ENCODE measurements around the gene CLSTN3.

Gene CLSTN3

DNA sequence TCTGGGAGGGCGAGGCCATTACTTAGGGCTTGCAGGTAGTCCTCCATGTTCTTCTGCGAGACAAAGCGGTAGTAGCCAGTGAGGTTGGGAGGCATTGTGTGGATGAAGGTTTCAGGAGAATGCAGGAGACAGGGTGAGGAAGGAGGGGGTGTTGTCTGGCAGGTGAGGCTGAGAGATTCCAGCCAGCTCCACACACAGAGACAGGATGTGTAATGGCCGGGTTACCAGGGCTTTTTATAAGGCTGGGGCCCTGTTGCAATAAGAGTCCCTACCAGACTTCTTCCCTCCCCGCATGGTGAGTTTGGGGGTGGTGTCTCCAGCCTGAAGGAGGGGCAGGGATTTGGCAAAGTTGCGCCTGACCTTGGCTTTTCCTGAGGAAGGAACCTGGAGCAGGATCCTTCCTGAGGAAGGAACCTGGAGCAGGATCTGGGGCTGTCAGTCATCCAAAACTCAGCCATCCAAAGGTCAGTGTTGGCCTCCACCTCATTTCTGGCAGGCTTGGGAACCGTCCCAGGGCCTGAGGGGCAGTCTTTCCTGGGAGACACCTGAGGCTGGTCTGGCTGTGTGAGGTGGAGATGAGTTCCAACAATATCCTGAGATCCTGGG, 1.4 kb upstream of the CLSTN3 start, which contains the start of gene RBP5:
RBP5 (minus strand) TSS at position 209 of the 606 bp plus-strand sequence; CDS start at position 95, 114 bp downstream.
- DNase-seq = no peak

DNA sequence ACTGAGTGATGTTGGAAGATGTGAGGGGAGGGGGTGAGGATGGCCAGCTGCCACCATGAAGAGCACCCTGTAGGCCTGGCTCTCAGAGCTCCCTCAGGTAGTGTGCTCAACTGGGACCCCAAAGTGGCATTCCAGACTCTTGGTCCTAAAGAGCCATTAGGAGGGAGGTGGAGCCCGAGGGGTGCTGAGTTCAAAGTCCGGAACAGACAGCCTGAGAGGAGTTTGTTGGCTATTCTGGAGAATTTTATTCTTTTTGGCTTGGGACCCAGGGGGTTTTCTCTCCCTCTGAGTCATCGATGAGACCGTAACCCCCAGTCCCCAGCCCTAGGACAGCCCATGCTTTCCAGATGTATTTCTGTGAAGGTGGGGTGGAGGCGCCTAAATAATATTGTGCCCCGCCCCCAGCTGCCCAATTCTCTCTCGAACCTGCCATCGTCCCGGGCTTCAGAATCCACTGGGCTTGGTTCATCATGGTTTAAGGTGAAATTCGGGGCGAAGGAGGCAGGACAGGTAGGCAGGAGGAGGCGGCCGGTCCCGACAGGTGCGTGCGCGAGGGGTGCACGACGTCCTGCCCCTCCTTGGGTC, 792 bp upstream of the CLSTN3 start:
- DNase-seq = no peak

DNA sequence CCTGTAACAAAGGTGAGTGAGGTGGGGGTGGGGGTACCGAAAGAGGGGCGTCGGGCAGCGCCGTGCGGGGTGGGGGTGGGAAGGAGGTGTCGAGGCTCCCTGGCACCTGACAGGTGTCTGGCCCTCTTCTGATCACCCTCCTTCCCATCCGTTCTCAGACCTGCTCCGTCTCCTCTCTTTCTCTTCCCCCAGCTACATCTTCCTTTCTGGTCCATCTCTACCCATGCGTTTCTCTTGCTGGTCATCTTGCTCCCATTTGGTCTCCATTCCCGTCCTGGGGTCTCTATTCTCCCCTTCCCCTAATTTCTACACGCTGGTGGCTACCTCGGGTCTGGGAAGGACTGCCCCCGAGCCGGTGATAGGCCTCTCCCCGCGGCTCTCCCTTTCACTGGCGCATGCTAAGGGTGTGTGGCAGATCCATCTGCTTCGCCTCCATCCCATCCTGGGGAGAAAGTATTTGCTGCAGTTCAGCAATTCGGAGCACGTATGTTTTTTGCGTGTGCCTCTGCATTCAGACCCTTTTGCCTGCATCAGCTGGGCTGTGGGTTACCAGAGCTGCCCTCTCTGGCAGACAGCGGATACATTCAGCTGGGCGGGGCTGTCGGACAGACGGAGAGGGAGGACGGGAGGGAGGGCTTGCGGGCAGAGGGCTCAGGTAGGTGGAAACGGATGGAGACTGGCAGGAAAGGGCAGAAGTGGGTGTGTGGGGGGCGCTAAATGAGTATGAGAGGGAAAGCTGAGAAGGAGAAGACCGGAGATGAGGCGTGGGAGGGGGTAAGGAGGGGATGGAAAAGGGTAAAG, 730 bp downstream of the CLSTN3 start:
- peak in 1 of 2 experiments; percentile 23 for DNase-seq

DNA sequence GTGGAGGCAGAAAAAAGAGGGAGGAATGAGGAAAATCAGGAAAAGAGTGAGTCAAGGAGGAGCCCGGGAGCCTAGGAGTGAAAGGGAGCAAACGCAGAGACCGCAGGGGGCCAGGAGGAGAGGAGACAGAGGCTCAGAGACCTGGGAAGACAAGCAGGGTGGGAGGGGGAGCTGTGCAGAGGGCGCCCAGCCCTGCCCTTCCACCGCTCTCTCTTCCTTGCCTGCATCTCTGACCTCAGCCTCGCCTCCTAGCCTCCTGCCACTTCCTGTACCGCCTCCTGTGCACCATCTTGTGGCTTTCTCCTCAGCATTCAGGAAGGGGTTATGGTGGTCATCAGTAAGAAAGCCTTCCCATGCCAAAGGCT, 1.3 kb downstream of the CLSTN3 start:
- DNase-seq = no peak

DNA sequence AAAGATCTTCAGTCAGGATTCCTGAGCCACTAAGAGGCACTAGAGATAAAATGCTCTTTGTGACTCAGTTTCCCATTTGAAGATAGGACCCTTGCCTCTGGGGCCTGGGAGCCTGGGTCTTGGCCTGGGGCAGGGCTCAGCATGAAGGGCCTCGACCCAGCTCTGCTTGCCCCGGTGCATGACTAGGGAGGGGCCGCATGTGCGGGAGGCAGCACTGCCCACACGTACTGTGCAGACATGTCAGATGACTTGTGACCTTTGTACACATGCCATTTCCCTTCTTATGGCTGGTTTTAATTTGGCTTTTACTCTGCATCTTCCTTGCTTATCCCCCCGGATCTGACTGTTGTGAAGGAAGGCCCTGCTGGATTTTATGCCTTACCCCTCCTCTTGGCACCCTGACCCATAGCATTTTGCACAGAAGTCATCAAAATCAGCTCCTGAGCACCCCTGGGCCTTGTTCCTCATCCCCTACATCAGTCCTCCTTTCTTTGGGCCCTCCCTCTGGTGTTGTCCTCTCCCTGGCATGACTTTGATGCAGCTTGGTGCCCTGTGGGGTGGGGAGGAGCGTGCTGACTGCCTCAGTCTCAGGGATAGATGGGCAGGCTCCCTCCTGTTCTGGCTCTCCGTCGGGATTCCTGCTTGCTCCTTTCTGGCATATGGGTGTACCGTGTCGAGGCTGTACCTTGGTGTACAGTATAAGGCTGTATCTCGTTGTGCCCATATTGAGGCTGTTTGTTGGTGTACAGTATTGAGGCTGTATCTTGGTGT, 4.4 kb downstream of the CLSTN3 start:
- DNase-seq = no peak

DNA sequence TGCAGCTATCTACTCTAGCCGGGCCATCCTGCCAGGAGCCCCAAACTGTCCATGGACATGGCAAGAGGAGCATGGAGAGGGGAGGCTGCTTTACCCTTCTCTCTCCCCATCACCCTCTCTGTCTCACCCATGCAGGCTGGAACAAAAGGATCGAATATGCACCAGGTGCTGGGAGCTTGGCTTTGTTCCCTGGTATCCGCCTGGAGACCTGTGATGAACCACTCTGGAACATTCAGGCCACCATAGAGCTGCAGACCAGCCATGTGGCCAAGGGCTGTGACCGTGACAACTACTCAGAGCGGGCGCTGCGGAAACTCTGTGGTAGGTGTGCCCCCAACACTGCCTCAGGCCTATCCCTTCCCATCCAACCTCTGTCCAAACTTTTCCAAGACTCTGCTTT, 5.9 kb downstream of the CLSTN3 start:
- no peak for DNase-seq

DNA sequence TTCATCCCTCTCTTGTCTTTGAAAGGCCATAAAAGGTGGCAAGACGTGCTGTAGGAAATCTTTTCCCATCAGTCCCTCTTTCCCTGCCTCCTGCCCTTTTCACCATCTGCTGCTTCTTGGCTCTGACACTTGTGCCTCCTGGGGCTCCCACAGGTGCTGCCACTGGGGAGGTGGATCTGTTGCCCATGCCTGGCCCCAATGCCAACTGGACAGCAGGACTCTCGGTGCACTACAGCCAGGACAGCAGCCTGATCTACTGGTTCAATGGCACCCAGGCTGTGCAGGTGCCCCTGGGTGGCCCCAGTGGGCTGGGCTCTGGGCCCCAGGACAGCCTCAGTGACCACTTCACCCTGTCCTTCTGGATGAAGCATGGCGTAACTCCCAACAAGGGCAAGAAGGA, 6.5 kb downstream of the CLSTN3 start:
- DNase-seq = no peak

DNA sequence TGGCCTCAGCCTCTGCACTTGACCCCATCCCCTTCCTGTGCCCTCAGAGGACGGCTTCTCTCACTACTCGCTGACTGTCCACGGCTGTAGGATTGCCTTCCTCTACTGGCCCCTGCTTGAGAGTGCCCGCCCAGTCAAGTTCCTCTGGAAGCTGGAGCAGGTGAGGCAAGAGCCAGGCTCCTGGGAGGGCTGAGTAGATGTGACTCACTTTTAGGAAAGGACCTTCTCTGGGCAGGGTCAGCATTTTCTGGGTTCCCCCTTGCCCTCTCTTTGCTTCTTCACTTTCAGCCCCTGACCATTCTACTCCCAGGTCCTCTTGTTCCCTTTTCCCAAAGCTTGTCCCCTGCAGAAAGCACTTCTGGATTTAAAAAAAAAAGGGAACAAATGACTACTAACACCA, 7.7 kb downstream of the CLSTN3 start:
- no peak for DNase-seq

DNA sequence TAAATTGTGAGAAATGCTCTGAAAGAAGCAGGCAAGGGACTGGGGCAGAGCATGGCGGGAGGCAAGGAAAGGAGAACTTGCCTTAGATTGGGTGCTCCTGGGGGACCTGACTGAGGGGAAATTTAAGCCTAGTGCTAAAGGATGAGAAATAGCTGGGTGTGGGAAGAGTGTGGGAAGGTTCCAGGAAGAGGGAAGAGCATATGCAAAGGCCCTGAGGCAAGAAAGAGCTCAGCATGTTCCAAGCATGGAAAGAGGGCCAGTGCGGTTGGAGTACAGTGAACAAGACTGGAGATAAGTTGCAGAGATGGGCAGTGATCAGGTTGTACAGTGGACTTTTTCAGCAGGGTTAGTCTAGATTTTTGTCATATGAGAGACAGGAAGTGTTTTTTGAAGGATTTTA, 9.0 kb downstream of the CLSTN3 start:
- DNase-seq = no peak

DNA sequence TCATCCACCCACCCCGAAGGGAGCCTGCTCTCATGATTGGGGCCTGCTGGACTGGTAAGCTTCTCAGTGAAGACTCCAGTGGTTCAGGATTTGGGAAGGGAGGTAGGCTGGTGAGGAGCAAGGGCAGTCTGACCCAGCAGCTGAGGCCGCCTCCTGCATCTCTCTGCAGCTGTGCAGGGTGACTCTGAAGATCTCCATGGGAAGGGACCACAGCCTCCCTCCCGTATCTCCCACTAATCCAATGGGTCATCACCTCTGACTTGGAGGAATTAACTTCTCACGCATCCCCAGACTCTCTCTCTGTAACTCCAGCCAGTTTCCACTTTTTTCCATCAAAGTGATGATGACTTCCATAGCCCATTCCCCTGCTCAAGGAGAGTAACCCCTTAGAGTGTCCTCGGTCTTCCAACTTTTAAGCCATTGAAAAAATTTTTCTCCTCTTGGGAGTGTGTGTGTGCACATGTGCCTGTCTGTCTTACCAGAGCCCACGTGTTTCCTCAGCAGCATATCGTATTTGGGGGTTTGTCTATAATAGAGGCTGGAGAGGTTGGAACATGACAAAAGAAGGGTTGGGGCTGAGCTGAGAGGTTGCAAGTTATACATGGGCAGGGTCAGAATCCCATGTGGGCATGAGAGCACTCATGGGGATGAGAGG, 11.3 kb downstream of the CLSTN3 start:
- no peak for DNase-seq

DNA sequence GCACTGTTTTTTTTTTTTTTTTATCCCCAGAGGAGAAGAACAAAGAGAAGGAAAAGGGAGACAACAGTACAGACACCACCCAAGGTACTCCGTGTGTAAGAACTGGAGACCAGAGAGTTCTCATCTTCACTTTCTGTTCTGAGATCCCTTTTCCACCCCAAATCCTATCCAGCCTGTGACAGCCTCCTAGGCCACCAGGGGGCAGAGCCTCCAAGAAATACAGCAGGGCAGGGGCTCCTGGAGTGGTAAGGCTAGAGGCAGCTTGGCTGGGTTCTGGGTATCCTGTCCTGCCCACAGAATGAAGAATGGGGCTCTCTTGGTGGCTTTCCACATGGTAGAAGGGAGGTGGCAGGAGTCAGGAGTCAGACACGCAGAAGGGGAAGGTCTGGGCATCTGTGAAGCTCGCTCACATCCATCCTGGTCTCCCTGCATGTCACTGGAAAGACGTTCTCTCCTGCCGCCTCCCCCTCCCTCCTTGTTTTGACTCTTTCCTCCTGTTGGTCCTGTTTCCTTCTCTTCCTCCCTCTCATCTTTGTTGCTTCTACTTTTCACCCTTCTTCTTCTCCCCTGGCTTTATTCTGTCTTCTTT, 12.0 kb downstream of the CLSTN3 start:
- peak; percentile 51 to 55 for DNase-seq

DNA sequence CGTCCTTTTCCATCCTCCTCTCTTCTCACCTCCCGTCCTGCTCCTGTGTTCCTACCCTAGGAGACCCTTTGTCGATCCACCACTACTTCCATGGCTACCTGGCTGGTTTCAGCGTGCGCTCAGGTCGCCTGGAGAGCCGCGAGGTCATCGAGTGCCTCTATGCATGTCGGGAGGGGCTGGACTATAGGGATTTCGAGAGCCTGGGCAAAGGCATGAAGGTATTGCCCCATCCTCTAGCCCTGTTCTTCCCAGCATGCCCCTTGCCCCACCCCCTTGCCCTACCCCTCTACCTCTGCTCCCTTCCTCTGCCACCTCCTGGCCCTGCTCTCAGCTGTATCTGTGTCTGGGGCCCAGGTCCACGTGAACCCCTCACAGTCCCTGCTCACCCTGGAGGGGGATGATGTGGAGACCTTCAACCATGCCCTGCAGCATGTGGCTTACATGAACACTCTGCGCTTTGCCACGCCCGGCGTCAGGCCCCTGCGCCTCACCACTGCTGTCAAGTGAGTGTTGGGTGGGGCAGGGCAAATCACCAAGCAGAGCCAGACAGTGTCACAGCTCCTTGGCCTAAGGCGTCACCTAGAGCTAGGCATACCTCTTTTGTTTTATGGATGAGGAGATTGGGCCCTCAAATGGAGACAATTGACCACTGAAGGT, 12.8 kb downstream of the CLSTN3 start:
- no peak for DNase-seq

DNA sequence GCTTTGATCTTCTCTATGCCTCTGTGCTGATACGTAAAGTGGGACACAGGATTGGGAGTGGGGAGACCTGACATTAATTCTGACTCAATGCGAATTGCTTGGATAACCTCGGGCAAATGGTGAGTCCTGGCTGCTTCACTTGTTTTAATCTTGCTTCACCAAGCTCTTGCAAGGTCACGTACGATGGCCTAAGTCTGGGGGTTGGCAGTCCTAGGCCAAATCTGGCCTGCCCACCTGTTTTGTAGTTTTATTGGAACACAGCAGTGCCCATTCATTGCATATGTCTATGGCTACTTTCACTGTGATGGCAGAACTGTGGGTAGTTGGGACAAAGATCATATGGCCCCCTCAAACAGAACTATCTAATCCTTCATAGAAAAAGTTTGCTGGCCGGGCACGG, 13.4 kb downstream of the CLSTN3 start:
- DNase-seq = no peak

DNA sequence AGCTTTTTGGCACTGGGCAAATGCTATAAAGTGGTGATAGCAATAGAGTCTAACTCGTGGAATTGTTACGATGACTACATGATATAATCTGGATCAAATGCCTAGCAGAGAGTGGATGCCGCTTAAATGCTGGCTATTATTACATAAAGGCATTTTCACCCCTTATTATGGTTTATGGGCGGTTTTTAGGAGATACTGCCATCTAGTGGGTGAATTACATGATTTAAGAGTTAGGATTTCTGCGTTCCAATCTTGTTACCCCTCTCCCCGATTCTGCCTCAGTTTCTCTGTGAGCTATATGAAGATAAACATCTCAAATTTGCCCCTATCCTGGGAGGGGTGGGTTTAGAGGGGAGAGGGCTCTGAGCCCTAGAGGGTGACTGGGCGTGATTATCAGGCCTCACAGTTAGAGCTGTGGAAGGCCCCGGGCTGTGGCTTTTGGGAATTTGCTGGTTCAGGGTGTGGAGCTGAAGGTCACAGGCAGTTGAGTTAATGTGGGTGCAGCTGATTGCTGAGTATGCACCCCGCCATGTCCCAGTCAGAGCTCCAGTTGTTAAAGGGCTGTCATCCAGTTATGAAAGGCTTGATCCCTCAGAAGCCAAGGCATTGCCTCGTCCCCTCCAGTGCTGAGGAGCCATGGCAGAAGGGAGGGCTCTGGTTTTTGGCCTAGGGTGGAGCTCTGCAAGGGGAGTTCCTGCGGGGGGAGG, 14.4 kb downstream of the CLSTN3 start:
- DNase-seq = no peak

DNA sequence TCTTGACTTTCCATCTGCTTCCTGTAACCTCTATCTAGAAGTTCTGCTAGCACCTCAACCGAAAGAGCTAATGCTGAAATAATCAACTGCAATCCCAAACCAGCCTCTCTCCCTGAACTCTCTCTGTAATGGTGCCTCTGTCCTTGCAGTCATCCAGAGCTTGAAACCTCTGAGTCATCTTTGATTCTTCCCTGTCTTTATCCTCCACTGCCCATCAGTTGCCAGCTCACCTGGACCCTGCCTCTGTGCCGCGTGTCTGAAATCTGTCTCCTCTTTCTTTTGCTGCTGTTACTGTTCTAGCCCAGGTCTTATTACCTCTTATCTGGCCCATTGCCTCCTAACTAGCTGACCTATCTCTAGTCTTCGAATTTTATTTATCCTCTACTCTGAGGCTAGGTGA, 15.5 kb downstream of the CLSTN3 start:
- DNase-seq = no peak

DNA sequence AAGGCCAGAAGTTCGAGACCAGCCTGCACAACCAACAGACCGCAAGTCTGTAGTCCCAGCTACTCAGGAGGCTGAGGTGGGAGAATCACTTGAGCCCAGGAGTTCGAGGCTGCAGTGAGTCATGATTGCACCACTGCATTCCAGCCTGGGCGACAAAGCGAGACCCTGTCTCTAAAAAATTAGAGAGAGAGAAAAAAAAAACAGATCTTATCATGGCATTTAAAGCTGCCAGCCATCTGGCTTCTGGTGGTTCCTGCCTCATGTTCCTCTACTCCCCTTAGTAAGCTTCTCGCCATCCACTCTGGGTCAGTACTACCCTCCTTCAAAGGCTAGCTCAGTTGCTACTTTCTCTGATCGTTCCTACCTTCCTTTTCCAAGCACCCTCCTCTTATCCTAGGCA, 16.1 kb downstream of the CLSTN3 start:
- DNase-seq = no peak

DNA sequence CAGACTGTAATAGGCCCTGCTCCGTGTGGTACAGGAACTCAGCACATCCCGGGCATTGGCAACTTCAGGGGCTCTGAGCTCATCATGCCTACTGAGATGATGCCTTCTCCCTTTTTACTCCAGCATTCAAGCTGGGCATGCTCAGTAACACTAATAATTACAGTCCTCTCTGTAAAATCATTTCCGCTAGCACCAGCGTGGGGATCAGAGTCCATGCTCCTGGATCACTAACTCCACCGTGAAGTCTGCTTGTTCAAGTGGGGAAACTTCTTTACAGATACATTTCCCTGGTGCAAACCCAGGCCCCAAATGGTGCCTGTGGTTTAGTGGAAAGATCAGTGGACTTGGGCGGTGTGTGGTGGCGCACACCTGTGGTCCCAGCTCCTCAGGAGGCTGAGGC, 16.7 kb downstream of the CLSTN3 start:
- DNase-seq = no peak

DNA sequence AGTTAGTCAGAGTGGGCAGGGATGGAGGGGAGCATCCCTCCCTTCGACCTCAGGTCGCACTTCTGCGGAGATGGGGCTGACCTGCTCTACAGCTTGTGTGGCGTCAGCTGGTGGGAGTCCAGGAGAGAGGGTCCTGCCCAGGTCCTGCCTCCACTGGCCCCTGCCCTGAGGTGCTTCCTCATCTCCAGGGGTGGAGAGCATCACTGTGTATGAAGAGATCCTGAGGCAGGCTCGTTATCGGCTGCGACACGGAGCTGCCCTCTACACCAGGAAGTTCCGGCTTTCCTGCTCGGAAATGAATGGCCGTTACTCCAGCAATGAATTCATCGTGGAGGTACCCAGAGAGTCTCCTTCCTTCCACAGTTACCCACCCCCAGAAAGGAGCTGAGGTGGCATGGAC, 20.2 kb downstream of the CLSTN3 start:
- DNase-seq = no peak

DNA sequence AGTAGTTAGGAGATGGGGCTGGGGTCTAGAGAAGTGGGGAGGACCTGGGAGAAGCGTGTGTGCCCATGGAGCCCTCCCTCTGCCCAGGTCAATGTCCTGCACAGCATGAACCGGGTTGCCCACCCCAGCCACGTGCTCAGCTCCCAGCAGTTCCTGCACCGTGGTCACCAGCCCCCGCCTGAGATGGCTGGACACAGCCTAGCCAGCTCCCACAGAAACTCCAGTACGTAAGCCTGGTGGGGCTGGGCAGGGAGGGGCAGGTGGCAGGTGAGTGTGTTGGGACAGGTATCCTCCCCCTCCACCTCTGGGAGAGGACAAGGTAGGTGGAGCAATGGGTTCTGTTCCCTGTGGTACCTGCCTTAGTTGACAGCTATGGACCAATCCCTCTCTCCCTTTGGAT, 20.7 kb downstream of the CLSTN3 start:
- no peak for DNase-seq

DNA sequence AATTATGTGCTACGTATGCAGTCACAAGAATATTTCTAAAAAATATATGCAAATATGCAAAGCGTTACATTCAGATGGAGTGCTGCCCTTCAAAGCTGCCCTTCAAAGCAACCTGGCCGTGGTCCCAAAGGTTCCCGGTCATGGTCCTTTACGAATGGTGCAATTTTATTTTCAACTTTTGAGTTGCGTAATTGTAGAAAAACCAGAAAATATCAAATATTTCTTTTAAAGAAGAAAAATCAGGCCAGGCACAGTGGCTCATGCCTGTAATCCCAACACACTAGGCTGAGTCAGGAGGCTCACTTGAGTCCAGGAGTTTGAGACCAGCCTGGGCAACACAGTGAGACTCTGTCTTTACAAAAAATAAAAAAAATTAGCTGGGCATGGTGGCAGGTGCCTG, 21.4 kb downstream of the CLSTN3 start:
- DNase-seq = no peak

DNA sequence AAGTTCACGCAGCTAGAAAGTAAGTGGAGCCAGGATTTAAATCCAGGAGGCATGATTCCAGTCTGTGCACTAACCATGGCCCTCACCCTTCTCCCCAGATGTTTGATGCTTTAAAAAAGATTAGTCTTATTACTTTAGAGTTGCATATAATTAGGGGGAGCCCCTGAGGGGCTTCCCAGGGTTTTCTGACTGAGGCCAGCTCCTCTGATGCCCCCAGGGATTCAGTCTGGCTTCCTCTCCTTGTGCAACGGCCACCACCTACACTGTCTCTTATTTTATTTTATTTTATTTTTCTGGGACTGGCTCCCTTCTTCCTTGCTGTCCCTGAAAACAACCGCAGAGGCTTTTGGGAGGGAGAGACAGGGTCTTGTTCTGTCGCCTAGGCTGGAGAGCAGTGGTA, 22.6 kb downstream of the CLSTN3 start:
- no peak for DNase-seq
